ENCODE measurements around the gene AP5M1. TPM values are rescaled to one million over a fixed set of nuclear protein-coding genes. Genes with fewer than 3 reads are reported as not detected.

The AP5M1 gene
- total RNA-seq, 1 donor from 2014 or later = 11.6 TPM

DNA sequence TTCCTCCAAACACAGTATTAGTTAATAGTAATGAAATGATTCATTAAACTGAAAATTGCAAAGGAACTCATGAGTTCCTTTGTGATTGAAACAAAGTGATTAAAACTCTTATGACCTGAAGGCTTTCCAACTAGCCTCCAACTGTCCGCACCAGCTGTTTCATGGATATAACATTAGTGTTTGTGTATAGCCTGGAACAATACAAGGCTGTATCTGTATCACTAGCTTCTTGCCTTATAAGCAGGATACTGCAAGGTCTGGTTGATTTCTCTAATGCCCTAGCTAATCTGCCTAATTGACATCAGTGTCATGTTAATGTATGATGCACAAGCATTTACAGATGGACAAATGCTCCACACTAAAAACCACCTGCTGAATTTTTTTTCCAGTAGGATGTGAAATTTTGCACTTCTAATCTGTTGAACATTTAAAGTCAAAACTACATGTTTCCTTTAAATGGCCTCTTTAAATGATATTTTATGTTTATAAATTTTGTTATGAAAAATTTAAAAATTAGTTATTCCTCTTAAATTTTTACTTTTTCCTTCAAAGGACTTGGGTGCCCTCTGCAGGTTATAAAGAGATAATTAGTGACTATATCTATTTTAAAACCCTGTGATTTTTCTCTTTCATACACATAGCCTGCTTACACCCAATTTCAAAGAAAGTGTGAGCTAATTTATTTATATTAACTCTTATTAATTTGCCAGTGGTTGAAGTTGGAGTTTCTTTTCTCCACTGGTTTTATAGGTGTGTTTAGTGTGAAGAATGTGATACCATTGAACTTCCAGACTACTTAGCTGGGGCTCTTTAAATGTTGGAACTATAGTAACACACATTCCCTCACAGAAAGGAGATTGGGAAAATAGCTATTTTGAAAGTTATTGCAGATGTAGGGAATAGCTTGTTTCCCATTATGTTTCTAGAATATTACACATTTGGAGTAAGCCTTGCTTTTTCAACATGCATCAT lies 25.4 kb downstream of the AP5M1 start:
- TF ChIP-seq, protein P1, sequence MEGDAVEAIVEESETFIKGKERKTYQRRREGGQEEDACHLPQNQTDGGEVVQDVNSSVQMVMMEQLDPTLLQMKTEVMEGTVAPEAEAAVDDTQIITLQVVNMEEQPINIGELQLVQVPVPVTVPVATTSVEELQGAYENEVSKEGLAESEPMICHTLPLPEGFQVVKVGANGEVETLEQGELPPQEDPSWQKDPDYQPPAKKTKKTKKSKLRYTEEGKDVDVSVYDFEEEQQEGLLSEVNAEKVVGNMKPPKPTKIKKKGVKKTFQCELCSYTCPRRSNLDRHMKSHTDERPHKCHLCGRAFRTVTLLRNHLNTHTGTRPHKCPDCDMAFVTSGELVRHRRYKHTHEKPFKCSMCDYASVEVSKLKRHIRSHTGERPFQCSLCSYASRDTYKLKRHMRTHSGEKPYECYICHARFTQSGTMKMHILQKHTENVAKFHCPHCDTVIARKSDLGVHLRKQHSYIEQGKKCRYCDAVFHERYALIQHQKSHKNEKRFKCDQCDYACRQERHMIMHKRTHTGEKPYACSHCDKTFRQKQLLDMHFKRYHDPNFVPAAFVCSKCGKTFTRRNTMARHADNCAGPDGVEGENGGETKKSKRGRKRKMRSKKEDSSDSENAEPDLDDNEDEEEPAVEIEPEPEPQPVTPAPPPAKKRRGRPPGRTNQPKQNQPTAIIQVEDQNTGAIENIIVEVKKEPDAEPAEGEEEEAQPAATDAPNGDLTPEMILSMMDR (IDR thresholded peaks at IDR 0.05; ENCODE audit: insufficient read depth, low read length, severe bottlenecking) = no peak
- no peak for FAIRE-seq

DNA sequence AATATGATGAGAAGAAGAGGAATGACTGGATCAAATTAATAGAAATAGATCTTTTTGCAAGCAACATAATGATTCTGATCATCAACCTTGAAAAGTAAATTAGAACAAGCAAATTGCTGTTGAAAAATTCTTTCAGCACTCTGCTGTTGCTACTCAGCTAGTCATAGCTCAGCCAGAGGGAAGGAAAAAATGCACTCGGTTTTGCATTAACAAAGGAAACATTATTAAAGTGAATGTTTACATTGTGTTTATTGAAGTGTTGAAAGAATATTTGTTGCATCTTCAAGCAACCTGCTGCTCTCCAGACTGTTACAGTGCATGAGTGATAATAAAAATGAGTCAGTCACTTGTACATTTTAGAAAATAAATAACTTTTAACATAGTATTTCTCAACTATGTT lies 26.5 kb downstream of the AP5M1 start:
- FAIRE-seq (no peak), DNase-seq (ENCODE audit: low read depth) (no peak)
- Histone ChIP-seq H3K27me3 (ENCODE audit: control insufficient read depth, insufficient read depth, low read length) (no peaks in the 10 kb centered on the region), H3K4me3 (ENCODE audit: low read depth, low read length) (no peak overlapping the region), H3K36me3 (ENCODE audit: control insufficient read depth, insufficient read depth, low read length) (no peaks in the 10 kb centered on the region)
- TF ChIP-seq, protein P1 (IDR thresholded peaks at IDR 0.05; ENCODE audit: insufficient read depth, low read length, severe bottlenecking) = no peak

More for the DNA sequence above, 25.4 kb downstream of the AP5M1 start:
- Histone ChIP-seq H3K4me3 (ENCODE audit: low read depth, low read length) (no peak overlapping the region), H3K36me3 (ENCODE audit: control insufficient read depth, insufficient read depth, low read length) (no peaks in the 10 kb centered on the region), H3K27me3 (ENCODE audit: control insufficient read depth, insufficient read depth, low read length) (no peaks in the 10 kb centered on the region)
- peak; percentile 5 for DNase-seq (ENCODE audit: low read depth)

DNA sequence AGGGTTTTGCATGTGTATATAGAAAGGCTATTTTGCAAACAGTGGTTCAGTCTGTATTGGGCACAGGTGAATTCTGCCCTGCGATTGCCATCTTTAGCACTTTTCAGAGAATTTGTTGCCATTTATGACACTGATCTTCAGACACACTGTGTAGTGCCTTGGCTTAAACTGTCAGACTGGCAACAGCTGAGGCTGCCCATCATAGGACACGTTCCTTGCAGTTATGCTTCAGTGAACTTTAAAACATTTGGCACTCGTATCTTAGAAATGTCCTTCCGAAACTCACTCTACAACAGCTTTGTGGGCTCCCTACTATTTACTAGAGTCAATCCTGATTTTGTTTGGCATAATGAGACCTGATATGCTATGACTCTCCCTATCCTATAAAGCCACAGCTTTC lies 29.1 kb downstream of the AP5M1 start:
- no peak for FAIRE-seq
- H3K27me3 ChIP-seq (ENCODE audit: control insufficient read depth, insufficient read depth, low read length) = no peaks in the 10 kb centered on the region
- no peak for DNase-seq (ENCODE audit: low read depth)
- TF ChIP-seq, protein P1 (IDR thresholded peaks at IDR 0.05; ENCODE audit: insufficient read depth, low read length, severe bottlenecking) = no peak
- H3K4me3 ChIP-seq (ENCODE audit: low read depth, low read length) = no peak overlapping the region
- H3K36me3 ChIP-seq (ENCODE audit: control insufficient read depth, insufficient read depth, low read length) = no peaks in the 10 kb centered on the region

DNA sequence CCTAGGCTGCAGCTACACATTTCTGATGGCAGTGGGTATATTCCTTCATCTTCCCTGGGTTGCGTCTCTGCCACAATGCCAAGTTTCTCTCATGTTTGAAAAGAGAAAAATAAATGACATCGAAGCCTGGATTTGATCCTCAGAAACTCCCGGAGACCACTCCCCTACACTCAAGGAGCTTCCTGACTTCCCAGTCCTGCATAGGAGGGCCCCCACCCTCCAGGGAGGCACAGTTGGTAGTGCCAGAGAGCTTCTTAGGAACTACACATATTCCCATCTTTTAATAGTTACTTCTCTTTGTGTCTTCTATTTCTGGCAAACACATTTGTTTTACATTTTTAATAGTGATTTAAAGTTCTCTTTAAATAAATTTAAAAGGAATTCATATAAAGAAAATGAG lies 30.7 kb downstream of the AP5M1 start:
- TF ChIP-seq, protein P1 (IDR thresholded peaks at IDR 0.05; ENCODE audit: insufficient read depth, low read length, severe bottlenecking) = no peak
- no peak for FAIRE-seq
- no peak for DNase-seq (ENCODE audit: low read depth)
- Histone ChIP-seq H3K36me3 (ENCODE audit: control insufficient read depth, insufficient read depth, low read length) (no peaks in the 10 kb centered on the region), H3K4me3 (ENCODE audit: low read depth, low read length) (no peak overlapping the region), H3K27me3 (ENCODE audit: control insufficient read depth, insufficient read depth, low read length) (no peaks in the 10 kb centered on the region)

DNA sequence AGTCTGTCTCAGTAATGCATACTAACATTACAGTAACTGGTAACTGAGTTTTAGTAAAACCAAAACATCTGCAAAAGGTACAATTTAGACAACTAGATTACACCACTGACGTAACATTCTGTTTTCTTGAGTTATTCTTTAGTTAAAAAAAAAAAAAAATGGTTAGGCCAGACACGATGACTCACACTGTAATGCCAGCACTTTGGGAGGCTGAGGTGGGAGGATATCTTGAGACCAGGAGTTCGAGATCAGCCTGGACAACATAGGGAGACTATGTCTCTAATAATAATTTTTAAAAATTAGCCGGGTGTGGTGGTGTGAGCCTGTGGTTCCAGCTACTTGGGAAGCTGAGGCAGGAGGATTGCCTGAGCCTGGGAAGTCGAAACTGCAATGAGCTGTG lies 34.1 kb downstream of the AP5M1 start:
- no peak overlapping the region for H3K4me3 ChIP-seq (ENCODE audit: low read depth, low read length)
- TF ChIP-seq, protein P1 (IDR thresholded peaks at IDR 0.05; ENCODE audit: insufficient read depth, low read length, severe bottlenecking) = no peak
- no peaks in the 10 kb centered on the region for H3K36me3 ChIP-seq (ENCODE audit: control insufficient read depth, insufficient read depth, low read length)
- peak; percentile 1 for DNase-seq (ENCODE audit: low read depth)
- FAIRE-seq = no peak
- peaks cover 2% of the 10 kb centered on the region for H3K27me3 ChIP-seq (ENCODE audit: control insufficient read depth, insufficient read depth, low read length)
